ENCODE data around the gene SPESP1.
"Not testable (repeated sequence)": the region's sequence is repeated elsewhere in the genome, so short reads cannot be mapped to it uniquely, and the experiment has no call there.

The SPESP1 gene

DNA sequence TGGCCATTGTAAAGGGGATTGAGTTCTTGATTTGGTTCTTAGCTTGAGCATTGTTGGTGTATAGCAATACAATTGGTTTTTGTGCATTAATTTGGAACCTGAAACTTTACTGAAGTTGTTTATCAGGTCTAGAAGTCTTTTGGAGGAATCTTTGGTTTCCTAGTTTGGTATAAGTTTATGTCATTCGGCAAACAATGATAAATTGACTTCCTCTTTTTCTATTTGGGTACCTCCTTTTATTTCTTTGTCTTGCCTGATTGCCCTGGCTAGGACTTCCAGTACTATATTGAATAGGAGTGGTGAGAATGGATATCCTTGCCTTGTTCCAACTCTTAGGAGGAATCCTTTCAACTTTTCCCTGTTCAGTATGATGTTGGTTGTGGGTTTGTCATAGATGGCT lies 32.1 kb downstream of the SPESP1 start:
- in situ Hi-C loops (cut with MboI; ENCODE audit: low sequenced_read_pairs), result no loop called here

DNA sequence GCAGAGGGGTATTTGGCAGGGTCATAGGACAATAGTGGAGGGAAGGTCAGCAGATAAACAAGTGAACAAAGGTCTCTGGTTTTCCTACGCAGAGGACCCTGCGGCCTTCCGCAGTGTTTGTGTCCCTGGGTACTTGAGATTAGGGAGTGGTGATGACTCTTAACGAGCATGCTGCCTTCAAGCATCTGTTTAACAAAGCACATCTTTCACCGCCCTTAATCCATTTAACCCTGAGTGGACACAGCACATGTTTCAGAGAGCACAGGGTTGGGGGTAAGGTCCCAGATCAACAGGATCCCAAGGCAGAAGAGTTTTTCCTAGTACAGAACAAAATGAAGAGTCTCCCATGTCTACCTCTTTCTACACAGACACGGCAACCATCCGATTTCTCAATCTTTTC lies 33.4 kb downstream of the SPESP1 start:
- in situ Hi-C loops (cut with MboI; ENCODE audit: low sequenced_read_pairs), result not testable (repeated sequence)

DNA sequence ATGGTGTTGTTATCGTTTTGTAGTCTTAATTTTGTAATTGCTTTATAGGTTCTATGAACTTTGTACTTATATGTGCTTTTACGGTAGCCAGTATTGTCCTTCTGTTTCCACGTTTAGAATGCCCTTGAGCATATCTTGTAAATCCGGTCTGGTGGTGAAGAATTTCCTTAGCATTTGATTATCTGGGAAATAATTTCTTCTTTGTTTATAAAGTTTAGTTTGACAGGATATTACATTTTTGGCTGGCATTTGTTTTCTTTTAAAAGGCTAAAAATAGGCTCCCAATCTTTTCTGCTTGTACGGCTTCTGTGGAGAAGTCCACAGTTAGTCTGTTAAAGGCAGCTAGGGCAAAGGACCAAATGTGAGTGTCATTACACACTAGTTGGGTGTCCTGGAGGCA lies 36.7 kb downstream of the SPESP1 start:
- in situ Hi-C loops (cut with MboI; ENCODE audit: low sequenced_read_pairs), result no loop called here

DNA sequence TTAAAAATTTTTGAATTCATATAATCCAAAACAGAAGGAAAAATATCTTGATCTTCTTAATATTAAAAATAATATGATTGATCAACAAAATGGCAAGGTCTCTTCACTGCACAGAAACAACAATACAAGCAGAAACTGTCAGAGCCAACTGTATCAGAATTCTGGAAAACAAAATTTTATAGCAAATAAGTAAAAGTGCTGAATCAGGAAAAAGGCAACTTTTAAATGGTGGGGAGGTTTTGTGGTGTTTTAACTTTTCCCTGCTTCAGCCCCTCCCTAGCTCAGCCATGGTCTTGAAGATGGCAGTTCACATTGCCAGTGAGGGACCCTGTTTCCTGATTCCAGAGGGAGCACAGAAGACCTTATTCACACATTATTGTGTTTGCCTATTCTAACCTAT lies 37.6 kb downstream of the SPESP1 start:
- in situ Hi-C loops (cut with MboI; ENCODE audit: low sequenced_read_pairs), result no loop called here

DNA sequence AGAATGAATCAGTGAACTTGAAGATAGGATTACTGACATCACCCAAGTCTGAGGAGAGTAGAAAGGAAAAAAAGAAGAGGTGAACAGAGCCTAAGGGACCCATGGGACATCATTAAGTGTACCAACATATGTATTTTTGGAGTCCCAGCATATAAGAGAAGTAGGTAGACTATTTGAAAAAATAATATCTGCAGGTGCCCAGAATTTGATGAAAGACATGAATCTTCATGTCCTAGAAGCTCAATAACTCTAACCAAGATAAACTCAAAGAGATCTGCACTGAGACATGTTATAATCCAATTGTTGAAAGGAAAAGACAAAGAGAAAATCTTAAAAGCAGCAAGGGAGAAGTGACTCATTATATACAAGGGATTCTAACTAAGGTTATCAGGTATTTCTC lies 39.0 kb downstream of the SPESP1 start:
- in situ Hi-C loops (cut with MboI; ENCODE audit: low sequenced_read_pairs), result no loop called here

DNA sequence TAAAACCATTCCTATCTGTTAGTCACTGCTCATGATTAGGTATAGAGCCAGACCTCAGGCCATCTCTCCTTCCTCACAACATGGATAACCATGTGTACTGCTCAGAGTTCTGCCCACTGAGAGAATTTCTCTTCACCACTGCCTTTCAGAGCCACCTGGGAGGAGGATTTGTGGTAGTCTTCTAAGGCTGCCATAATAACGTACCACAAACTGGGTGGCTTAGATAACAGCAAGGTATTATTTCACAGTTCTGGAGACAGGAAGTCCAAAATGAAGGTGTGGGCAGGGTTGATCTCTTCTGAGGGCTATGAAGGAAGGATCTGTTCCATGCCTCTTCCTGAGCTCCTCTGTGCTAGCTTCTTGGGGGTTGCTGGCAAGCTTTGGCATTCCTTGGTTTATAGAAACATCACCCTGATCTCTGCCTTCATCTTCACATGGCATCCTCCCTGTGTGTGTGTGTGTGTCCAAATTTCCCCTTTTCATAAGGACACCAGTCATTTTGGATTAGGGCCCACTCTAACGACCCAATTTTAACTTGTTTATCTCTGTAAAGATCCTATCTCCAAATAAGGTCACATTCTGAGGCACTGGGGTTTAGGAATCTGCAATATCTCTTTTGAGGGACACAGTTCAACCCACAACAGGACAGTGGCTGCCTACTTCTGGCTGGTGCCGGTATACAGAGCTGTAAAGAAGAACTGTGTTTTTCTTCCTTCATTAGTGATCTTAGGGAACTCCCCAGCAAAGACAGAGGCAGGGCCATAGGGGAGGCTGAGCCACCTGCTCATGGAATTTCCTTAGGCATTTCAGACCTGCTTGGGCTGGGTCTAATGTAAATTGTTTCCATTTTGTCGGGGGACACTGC lies 42.1 kb downstream of the SPESP1 start:
- in situ Hi-C loops (cut with MboI; ENCODE audit: low sequenced_read_pairs), result no loop called here

DNA sequence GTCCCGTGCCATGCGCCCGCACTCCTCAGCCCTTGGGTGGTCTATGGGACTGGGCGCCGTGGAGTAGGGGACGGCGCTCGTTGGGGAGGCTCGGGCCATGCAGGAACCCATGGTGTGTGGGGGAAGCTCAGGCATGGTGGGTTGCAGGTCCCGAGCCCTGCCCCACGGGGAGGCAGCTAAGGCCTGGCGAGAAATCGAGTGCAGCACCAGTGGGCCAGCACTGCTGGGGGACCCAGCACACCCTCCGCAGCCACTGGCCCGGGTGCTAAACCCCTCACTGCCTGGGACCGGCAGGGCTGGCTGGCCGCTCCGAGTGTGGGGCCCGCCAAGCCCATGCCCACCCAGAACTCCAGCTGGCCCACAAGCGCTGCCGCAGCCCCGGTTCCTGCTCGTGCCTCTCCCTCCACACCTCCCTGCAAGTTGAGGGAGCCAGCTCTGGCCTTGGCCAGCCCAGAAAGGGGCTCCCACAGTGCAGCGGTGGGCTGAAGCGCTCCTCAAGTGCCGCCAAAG lies 45.4 kb downstream of the SPESP1 start:
- in situ Hi-C loops (cut with MboI; ENCODE audit: low sequenced_read_pairs), result not testable (repeated sequence)

DNA sequence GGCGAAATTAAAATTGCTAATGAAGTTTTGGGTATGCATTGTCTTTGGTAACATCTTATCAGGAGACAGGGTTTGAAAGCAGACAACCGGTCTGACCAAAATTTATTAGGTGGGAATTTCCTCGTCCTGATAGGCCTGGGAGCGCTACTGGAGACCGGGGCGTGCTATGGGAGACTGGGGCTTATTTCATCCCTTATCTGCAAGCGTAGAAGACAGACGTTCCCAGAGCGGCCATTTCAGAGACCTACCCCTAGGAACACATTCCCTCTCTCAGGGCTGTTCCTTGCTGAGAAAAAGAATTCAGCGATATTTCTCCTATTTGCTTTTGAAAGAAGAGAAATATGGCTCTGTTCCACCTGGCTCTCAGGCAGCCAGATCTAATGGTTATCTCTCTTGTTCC lies 47.1 kb downstream of the SPESP1 start:
- in situ Hi-C loops (cut with MboI; ENCODE audit: low sequenced_read_pairs), result not testable (repeated sequence)

DNA sequence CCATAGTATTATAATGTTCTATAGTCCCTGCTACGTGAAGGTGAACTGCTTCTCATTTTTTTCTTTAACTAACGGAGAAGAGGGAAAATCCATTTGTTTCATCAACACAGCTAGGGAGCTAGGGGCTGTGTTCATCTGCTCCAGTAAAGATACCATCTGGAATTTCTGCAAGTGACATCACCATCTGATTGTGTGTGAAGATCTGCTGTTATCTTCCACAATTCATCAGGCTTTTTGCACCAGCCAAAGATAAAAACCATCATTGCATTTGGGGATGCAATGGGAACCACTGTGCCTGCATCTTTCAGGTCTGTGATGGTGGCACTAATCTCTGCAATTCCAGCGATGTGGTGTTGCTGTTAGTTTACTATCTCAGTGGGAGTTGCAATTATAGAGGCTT lies 48.7 kb downstream of the SPESP1 start:
- in situ Hi-C loops (cut with MboI; ENCODE audit: low sequenced_read_pairs), result no loop called here

DNA sequence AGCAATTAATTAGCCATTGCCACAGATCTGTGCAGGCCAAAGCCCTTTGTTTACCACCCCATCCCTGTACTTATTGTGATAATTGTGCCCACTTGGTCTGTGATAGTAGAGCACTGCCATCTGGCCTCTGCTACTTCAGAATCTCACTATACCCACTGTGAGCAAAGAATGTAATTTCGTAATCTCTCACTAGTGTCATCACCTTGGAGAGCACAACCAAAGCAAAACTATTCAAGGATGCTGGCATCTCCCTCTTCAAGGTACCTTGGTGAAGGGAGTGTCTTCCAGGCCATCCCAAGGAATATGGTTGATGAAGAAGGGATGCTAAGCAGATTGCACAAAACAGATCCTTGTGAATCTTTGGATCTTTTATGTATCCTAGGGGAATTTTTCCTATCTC lies 49.5 kb downstream of the SPESP1 start:
- in situ Hi-C loops (cut with MboI; ENCODE audit: low sequenced_read_pairs), result no loop called here

DNA sequence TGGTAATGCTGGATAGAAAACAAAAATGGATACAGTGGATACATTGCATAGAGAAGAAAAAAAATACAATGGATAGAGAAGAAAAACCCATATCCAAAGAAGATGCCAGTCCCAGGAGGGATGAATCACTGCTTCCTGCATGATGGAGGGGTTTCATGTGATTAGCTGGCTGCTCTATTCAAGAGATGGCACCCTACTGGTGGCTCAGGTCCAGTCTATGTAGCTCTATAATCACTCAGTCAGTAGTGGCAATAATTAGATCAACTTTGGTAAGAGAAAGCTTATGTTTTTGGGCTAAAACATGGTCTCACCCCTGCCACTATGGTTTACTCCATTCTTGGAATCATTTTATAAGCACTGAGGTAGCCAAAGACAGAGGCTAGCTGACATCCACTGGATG lies 50.5 kb downstream of the SPESP1 start:
- in situ Hi-C loops (cut with MboI; ENCODE audit: low sequenced_read_pairs), result no loop called here

DNA sequence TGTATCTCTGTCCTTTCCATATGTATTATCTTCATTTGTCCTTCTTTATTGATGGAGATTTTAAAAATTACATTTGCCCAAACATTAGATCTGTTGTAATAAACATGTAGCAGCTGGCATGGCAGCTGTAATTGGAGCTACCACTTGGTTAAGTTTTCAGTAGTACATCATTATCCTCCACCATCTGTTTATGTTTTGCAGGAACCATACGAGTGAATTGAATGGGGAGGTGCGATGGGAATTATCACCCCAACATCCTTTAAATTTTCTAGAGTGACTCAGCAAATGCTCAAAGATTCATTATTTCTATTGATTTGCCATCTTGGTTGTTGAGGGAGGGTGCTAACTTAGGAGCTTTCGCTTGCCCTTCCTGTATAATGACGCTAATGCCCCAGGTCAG lies 51.6 kb downstream of the SPESP1 start:
- in situ Hi-C loops (cut with MboI; ENCODE audit: low sequenced_read_pairs), result no loop called here

DNA sequence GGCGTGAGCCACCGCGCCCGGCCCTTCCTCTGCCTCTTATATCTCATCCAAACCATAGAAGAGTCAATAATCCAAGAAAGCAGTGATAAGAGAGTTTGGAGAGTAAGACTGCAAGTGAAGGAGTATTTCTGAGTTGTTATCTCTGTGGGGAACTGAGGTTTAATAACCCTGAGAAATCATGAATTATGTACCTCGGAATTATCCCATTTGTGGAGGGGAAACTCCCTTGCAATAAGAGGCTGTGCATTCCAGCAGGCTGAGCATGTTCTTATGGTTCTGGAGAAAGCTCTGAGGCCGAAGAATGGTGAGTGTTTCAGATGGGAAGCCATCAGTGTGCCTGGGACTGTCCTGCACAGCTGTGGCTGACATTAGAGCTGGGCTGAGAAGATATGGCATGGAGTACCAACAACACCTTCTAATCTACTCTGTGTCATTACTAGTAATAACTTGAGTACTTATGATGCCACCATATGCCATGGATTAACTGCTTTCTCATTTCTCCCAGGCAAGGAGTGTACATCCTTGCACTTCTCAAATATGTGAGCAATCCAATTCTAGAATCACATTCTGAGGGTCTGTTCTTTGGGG lies 52.7 kb downstream of the SPESP1 start:
- in situ Hi-C loops (cut with MboI; ENCODE audit: low sequenced_read_pairs), result no loop called here

DNA sequence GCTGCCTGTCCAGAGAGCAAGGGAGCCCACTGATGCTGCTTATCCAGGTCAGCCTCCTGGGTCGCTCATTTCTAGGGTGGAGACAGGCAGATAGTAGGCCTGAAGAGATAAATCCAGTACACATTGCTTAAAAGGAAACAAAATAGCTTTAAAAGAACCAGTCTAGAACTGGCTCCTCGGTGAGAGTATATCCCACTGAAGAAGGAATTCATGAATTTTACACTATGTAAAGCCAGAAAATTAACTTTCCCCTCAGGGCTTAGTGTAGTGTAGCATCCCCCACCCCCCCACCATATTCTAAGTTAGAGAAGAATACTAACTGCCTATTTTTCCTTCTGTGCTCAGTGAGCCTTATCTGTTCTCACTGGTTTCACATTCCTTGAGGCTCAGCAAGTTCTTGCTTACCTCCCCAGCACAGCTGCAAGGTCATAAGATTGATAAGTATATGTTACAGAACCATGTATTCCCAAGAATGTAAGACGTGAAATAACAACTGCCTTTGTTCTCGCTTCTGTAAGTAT lies 53.7 kb downstream of the SPESP1 start:
- in situ Hi-C loops (cut with MboI; ENCODE audit: low sequenced_read_pairs), result no loop called here

DNA sequence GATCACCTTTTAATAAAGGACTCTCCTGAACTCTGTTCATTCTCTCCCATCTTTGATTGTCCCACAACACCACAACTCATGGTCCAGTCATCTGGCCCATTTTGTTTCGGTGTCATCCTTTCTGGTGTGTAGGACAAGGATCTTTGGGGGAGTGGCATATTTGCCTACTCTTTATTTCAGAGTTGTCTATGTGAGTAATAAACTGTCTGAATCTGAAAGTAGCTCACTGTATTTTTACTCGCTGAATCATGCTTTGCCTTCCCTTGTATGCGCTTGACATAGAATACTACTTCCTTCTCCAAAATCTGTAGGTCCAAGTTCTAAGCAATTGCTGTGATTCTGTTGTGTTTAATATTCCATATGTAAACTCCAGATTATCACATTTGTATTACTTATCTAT lies 54.3 kb downstream of the SPESP1 start:
- in situ Hi-C loops (cut with MboI; ENCODE audit: low sequenced_read_pairs), result no loop called here

DNA sequence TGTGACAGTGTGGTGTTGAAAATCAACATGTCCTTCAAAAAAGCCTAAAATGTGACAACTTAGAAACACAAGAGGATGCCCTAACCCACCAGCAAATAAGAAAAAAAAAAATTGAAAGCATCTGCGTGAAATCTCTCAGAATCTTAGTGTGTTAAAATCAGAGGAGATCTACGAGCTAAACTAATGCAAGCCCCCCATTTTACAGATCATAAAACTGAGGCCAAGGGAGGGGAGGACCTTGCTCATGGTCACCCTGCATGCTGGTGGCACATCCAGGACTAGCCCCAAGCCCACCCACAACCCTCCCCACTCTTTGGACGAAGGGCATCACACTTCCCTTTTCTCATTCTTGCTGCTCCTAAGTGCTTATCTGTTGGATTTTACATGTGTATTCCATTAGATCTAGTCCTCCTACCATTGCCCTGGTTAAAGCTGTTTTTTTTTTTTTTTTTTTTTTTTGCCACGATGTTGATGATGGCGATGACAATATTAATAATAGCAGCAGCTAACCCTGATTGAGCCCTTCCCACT lies 55.1 kb downstream of the SPESP1 start:
- in situ Hi-C loops (cut with MboI; ENCODE audit: low sequenced_read_pairs), result no loop called here

DNA sequence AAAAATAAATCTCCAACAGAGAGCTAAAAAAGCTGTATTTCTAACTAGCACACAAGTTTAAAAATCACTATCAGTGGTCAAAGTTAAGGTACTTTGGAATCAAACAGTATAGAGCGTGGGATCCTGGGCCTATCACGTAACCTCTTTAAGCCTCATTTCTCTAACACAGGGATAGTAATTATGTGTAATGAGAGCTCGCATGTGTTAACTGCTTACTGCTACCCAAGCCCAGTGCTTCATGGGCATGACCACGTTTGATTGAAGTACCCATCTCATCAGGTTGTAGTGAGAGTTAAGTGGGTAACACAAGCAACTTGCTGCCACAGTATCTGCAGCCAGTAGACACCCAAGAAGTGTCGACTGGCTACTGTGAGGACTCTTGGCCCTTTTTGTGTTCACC lies 56.0 kb downstream of the SPESP1 start:
- in situ Hi-C loops (cut with MboI; ENCODE audit: low sequenced_read_pairs), result no loop called here

DNA sequence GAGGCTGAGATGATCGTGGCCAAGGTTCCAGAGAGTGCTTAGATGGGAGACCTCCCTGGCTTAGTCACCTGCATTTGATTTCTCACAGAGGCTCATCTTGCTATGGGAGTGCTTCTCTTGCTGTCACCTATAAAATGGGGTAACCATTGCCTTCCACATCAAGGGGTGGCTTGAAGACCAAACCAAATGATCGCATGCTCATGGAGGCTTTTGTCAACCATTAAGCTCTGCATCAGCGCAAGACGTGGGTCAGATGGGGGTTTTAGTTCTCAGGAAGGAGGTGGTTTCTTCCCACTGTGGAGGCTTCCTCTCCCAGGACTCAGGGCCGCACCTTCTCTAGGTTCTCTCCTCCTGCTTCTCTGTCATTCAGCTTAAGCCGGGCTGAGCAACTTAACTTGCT lies 56.8 kb downstream of the SPESP1 start:
- in situ Hi-C loops (cut with MboI; ENCODE audit: low sequenced_read_pairs), result no loop called here

DNA sequence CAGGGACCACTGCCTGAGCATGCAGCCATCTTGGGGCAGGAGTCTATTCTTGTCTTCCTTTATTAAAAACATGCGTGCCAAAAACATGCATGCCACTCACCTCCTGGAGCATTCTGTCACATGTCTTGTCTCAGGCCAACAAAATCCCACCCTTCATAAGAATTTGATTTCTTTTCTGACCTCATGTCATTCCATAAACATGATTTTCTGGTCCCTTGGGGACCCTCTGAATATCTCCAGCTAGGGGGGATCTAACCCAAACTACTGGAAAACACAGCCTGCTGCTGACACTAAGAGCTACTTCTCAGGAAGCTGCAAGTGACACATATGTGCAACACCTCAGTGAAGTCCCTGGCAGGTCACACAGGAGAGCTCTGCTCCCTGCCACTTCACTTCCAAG lies 57.4 kb downstream of the SPESP1 start:
- in situ Hi-C loops (cut with MboI; ENCODE audit: low sequenced_read_pairs), result no loop called here

DNA sequence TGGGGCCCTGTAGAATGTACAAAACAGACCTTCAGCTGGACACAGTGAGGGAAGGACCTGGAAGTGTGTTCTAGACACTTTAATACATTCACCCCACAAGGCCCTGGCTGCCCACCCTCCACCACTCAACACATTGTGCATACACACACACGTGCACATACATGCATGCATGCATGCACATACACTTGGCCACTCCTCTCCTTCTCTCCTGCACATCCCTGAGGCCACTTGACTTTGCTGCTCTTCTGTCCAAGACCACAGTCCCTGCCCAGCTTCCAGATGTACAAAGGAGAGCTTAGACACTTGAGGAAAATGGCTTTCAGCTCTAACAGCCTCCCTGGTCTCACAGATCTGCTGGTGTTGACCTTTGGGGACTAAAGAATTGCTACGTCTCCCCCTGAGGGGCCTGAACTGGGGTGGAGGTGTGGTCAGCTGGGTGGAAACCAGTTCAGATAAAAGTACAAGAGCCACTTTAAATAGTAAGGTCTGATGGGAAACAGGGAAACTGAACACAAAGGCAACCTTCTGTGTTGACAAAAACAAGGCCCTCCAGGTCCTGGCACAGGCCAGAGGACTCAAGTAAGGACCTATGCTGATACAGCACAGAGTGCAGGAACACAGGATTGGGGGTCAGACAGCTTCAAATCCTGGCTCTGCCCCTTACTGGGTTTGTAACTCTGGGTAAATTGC lies 59.4 kb downstream of the SPESP1 start:
- in situ Hi-C loops (cut with MboI; ENCODE audit: low sequenced_read_pairs), result no loop called here

DNA sequence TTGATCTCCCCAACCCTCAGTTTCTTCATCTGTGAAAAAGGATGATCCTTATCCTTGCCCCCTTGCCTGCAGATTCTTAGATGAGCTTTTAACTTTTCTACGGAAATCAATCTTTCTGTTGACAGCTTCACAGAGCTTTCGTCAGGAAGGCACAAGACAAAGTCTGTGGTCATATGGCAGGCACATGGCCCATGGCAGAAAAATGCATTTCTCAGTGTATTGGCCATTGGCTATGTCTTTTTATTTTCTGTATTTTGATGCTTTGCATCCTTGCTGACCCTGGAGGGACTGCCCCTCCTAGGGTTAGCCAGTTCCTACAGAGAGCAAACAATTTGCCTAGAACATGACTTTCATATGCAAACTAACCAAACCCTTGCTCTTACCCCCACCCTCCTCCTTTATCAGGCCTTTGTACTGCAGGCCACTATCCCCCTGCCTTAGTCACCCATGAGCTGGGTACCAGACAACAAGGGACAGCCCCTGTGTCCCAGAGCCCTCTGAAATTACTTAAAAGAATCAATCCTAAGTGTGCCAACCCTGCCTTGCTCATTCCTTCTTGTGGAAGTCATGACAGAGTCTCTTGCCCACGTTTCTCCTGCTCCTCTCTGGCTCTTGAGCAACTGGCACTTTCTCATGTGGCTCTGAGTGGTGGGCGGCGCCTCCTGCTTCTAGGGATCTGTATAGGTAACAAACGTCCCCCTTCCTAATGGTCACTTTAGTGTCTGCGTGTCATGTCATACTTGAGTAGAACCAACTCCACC lies 60.1 kb downstream of the SPESP1 start:
- in situ Hi-C loops (cut with MboI; ENCODE audit: low sequenced_read_pairs), result no loop called here
